ENCODE data around the gene C11orf24.
"Not testable (repeated sequence)": the region's sequence is repeated elsewhere in the genome, so short reads cannot be mapped to it uniquely, and the experiment has no call there.

C11orf24 gene

GRCh38 chr11:68251765-68252164 lies 20.0 kb downstream of the C11orf24 start:
- no peak for DNase-seq (ENCODE audit: low read depth)

DNA sequence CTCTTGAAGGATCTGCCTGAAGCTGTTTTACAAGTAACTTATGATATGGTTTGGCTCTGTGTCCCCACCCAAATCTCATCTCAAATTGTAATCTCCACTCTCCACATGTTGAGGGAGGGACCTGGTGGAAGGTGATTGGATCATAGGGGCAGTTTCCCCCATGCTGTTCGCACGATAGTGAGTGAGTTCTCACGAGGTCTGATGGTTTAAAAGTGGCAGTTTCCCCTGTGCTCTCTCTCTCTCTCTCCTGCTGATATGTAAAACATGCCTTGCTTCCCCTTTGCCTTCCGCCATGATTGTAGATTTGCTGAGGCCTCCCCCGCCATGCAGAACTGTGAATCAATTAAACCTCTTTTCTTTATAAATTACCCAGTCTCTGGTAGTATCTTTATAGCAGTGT lies 26.9 kb downstream of the C11orf24 start:
- DNase-seq (ENCODE audit: low read depth) = not testable (repeated sequence)

GRCh38 chr11:68243847-68244246 lies 27.9 kb downstream of the C11orf24 start:
- DNase-seq (ENCODE audit: low read depth) = not testable (repeated sequence)

DNA sequence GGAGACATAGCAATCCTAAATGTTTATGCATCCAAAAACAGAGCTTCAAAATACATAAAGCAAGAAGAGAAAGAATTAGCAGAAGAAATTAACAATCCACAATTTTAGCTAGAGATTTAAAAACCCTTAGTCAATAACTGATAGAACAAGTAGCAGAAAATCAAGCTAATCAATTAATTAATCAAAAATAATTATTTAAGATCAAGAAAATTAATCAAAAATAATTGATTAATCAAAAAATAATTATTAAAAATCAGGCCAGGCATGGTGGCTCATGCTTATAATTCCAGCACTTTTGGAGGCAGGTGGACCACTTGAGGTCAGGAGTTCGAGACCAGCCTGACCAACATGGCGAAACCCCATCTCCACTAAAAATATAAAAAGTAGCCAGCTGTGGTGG lies 29.2 kb downstream of the C11orf24 start:
- no peak for DNase-seq (ENCODE audit: low read depth)

DNA sequence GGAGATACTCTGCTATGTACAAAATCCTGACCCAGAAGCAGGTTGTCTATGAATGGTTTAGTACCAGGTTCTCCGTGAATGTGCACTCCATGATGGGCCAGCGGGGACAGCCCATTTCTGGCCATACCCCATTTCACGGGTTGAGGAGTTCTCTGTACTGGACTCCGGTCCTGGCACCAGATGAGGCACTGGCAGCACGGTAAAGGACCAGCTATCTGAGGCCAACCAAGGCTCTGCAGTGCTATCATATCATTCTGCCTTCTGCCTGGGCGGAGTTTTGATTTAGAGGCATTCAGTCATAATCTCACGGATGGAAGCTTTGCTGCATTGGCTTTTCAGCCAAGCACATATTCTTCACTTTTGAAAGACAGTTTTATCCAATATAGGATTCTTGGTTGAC lies 40.2 kb downstream of the C11orf24 start:
- no peak for DNase-seq (ENCODE audit: low read depth)

- DNase-seq (ENCODE audit: low read depth) = no peak
Measured at GRCh38 chr11:68229601-68230000, 42.2 kb downstream of the C11orf24 start.

GRCh38 chr11:68226421-68226820 lies 45.4 kb downstream of the C11orf24 start:
- DNase-seq (ENCODE audit: low read depth) = no peak

GRCh38 chr11:68224606-68225005 lies 47.2 kb downstream of the C11orf24 start:
- DNase-seq (ENCODE audit: low read depth) = no peak

- DNase-seq (ENCODE audit: low read depth) = no peak
Measured at GRCh38 chr11:68223275-68223674, 48.5 kb downstream of the C11orf24 start.

- DNase-seq (ENCODE audit: low read depth) = no peak
Measured at GRCh38 chr11:68221406-68221805, 50.4 kb downstream of the C11orf24 start.

GRCh38 chr11:68216171-68216938 lies 55.4 kb downstream of the C11orf24 start:
- no peak for DNase-seq (ENCODE audit: low read depth)

- no peak for DNase-seq (ENCODE audit: low read depth)
Measured at GRCh38 chr11:68215524-68216170, 56.1 kb downstream of the C11orf24 start.

GRCh38 chr11:68215087-68215445 lies 56.7 kb downstream of the C11orf24 start:
- no peak for DNase-seq (ENCODE audit: low read depth)

DNA sequence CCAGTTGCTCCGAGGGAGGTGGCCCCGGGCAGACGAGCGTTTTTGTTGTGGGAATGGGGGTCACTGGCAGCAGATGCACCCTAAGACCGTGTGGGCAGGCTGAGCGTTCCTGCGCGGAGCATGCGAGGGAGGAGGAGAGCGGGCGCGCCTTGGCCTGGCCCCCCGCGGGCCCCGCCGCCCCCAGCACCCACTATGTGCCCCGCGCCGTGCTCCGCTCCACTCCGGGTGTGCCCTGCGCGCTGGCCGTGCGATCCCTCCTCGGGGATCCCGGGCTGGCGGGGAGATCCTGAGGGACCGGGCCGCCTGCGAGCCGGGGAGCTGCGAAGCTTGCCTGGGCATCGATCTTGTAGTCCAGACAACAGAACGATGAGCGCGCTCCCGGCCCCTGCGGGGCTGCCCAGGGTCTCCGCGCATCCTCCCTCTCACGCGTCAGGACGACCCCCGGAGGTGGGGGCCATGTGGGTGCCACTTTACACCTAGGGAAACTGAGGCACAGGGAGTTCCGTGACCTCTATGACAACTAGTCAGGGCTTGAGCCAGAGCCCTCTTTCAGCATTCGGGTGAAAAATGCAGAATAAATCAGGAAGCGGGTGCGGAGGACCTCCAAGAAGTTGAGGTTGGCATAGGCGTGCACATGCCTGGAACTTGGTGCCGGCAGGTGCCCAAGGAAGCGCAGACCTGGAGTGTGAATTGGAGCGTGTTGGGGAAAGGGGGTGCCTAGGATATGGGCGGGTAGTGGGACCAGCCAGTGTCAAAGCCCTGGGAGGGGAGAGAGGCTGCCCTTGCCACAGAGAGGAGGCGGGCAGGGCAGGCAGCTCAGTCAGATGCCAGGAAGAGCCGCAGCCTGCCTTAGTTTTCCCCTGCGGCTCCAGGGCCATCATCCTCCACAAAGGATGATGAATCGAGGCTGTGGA lies 57.3 kb downstream of the C11orf24 start:
- no peak for DNase-seq (ENCODE audit: low read depth)

GRCh38 chr11:68213555-68214172 lies 58.1 kb downstream of the C11orf24 start:
- DNase-seq (ENCODE audit: low read depth) = peak; percentile 75

GRCh38 chr11:68213135-68213515 lies 58.6 kb downstream of the C11orf24 start, which contains the start of gene KMT5B:
KMT5B (minus strand) TSS chr11:68213296; CDS start chr11:68190076, 23,220 bp downstream.
- no peak for DNase-seq (ENCODE audit: low read depth)

DNA sequence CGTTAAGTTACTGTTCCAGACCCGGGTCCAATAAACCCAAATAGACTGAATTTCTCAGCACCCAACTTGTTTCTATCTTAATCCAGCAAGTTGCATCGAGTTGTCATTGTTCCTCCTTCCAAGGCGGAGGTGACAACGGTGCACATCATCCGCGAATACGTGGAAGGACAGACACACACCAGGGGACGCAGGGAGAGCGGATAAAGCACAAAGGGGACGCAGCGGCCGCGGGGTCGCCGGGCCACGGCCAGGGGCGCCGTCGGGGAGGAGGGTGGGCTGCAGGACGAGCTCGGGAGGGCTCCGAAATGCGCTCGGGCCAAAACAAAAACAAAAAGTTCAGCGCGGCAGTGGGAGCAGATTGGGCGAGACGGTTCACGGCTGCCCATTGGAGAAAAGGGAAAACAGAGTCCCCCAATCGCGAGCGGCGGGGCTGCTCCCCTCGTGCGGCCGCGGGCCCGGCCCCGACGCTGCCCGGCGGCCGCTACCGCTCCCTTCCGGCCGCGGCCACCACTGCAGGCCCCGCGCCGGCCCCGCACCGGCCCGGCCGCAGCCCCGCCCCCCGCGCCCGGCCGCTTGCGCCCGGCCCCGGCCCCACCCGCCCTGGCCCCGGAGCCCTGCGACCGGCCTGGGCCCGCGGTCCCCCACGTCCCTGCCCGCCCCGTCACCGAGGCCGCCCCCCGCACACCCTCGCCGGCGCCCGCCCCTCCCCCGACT lies 59.2 kb downstream of the C11orf24 start:
- peak; percentile 37 for DNase-seq (ENCODE audit: low read depth)

DNA sequence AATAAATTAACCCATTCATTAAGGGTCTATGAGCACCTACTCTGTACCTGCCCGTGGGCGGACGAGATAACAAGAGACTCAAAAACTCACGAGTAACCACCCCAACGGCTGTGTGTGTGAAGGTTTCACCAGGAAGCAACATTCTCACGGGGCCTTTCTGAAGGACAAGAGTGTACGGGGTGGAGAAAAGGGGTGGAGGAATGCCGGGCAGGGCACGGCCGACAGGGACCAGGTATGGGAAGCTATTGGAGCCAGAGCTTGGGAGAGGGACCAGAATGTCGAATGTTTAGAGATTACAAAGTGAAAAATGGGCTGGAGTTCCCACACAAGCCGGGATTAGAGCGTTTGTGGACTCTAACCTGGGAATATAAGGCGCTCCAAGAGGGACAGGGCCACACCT lies 60.2 kb downstream of the C11orf24 start:
- no peak for DNase-seq (ENCODE audit: low read depth)
